Breast epithelium (tissue), 4 donors: ENCODE measurements around the gene SLC2A4. TPM values are rescaled to one million over a fixed set of nuclear protein-coding genes. Genes with fewer than 3 reads are reported as not detected.

ENCODE experiments used
- DNase-seq, 2 donors: peaks; one replicate each; pipeline ENCODE4 v3.0.0-alpha.2; 2019; ENCODE audit warnings: low spot score in 2 of 2
- H3K27ac ChIP-seq, 2 donors: fragments of 200-600 bp; sonication (generic) in 1 of 2; one replicate each; pipeline ENCODE4 v1.5.1; 2016 to 2019; ENCODE audit warnings: mild to moderate bottlenecking in 1 of 2
- H3K27me3 ChIP-seq, 2 donors: fragments of 200-600 bp; sonication (generic) in 1 of 2; one replicate each; pipeline versions ENCODE4 v1.5.1 to v1.6.0; 2017 to 2019; ENCODE audit warnings: control low read depth in 1 of 2, mild to moderate bottlenecking in 1 of 2
- H3K36me3 ChIP-seq: fragments of 200-600 bp; one replicate; pipeline ENCODE4 v1.5.1; 2019
- H3K4me1 ChIP-seq, 2 donors: fragments of 200-600 bp; sonication (generic); one replicate each; pipeline ENCODE4 v1.5.1; 2016 to 2019; ENCODE audit warnings: control low read depth in 1 of 2
- H3K4me3 ChIP-seq, 3 donors: fragments of 200-600 bp; sonication (generic); 1 replicate in 2 of 3; 2 replicates in 1 of 3; pipeline ENCODE4 v1.5.1; 2016 to 2019; ENCODE audit warnings: mild to moderate bottlenecking in 3 of 3, moderate library complexity in 2 of 3
- H3K9me3 ChIP-seq, 2 donors: fragments of 200-600 bp; sonication (generic) in 1 of 2; one replicate each; pipeline ENCODE4 v1.5.1; 2016 to 2019; ENCODE audit warnings: control low read depth in 1 of 2
- POLR2A ChIP-seq: fragments of 450-650 bp; IDR thresholded peaks from one replicate; pipeline ENCODE4 v1.6.1; 2016; ENCODE audit warnings: antibody characterized with exemption, mild to moderate bottlenecking, moderate library complexity
- POLR2AphosphoS5 ChIP-seq, 3 donors: sonication (generic); formaldehyde crosslinking; IDR thresholded peaks; one replicate each; pipeline ENCODE4 v1.6.1; 2017; ENCODE audit warnings: antibody characterized with exemption in 3 of 3
- intact Hi-C: fragments of 100-400 bp; cut with DNase I; formaldehyde crosslinking; loops from one replicate; pipeline ENCODE4 v1.15.1; 2023; ENCODE audit warnings: low total_unique reads
- total RNA-seq, 3 donors: library from RNA; depleted of rRNA; stranded (reverse); fragments of >200 nt; gene quantifications; one replicate each; pipeline ENCODE4 v1.1.0, GENCODE V29; 2016
- TF ChIP-seq, protein P1 (sequence below), 3 donors: fragments of 450-650 bp; IDR thresholded peaks; one replicate each; pipeline ENCODE4 v1.5.1; 2016 to 2017; ENCODE audit warnings: antibody characterized with exemption in 3 of 3, mild to moderate bottlenecking in 3 of 3, moderate library complexity in 3 of 3

SLC2A4 gene
- total RNA-seq, 3 donors from 2014 or later: 2.6 to 32.5 (median 3.5) TPM

DNA sequence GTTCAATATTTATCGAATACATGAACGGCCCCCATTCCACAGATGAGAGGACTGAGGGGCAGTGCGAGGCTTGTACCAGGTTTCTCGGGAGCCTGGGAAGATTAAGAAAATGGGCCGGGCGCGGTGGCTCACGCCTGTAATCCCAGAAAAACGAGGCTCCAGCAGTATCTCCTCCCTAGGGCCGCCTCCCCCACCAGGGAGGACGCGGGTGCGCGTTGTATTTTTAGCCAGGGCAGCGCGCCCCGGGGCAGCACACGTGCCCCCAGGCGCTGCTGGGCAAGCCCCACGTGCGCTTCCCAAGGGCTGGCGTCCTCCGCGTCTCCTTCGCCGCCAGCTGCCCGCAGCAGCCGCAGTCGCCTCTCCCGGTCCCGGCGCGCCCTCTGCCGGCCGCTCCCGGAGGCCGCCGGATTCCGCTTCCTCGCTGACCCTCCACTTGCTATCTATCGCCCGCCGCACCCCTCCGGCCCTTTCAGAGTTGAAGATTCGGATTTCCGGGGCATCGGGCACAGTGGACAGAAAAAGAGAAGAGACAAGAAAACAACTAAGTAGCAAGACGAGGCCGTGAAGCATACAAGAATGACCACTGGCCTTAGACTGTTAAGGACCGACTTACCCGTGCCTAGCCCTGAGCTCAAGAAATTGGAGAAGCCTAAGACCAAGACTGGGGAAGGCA, 14.8 kb downstream of the SLC2A4 start:
- intact Hi-C loops: no loop called here
- Histone ChIP-seq H3K27me3 (no peaks in the 10 kb centered on the region), H3K4me1 (peaks cover 4% of the 10 kb centered on the region in 2 donors), H3K9me3 (no peaks in the 10 kb centered on the region), H3K27ac (peak overlapping the region; percentile 12 to 26), H3K4me3 (peak overlapping the region in 2 of 3 donors; percentile 34 to 54), H3K36me3 (no peaks in the 10 kb centered on the region)
- peak; percentile 63 to 75 for DNase-seq
- peak; percentile 15 to 59 (median 40) for TF ChIP-seq POLR2AphosphoS5 (IDR thresholded peaks at IDR 0.05)
- TF ChIP-seq, protein P1, sequence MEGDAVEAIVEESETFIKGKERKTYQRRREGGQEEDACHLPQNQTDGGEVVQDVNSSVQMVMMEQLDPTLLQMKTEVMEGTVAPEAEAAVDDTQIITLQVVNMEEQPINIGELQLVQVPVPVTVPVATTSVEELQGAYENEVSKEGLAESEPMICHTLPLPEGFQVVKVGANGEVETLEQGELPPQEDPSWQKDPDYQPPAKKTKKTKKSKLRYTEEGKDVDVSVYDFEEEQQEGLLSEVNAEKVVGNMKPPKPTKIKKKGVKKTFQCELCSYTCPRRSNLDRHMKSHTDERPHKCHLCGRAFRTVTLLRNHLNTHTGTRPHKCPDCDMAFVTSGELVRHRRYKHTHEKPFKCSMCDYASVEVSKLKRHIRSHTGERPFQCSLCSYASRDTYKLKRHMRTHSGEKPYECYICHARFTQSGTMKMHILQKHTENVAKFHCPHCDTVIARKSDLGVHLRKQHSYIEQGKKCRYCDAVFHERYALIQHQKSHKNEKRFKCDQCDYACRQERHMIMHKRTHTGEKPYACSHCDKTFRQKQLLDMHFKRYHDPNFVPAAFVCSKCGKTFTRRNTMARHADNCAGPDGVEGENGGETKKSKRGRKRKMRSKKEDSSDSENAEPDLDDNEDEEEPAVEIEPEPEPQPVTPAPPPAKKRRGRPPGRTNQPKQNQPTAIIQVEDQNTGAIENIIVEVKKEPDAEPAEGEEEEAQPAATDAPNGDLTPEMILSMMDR (IDR thresholded peaks at IDR 0.05): peak; percentile 72 to 96 (median 91)
- no peak for TF ChIP-seq POLR2A

DNA sequence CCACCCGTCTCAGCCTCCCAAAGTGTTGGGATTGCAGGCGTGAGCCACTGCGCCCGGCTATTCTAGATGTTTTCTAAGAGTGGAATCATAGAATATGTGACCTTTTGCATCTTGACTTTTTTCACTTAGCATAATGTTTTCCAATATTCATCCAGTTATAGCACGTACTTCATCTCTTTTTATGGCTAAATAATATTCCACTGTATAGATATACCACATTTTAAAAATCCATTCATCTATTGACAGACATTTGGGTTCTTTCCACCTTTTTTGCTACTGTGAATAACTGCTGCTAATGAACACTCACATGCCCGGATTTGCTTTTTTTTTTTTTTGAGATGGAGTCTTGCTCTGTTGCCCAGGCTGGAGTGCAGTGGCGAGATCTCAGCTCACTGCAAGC, 22.7 kb downstream of the SLC2A4 start:
- TF ChIP-seq, protein P1 (IDR thresholded peaks at IDR 0.05): no peak
- no peak for TF ChIP-seq POLR2A
- TF ChIP-seq POLR2AphosphoS5 (IDR thresholded peaks at IDR 0.05): no peak
- Histone ChIP-seq H3K27ac (no peak overlapping the region), H3K4me1 (peaks cover 0 to 5% of the 10 kb centered on the region in 2 donors), H3K36me3 (no peaks in the 10 kb centered on the region), H3K9me3 (no peaks in the 10 kb centered on the region), H3K4me3 (no peak overlapping the region), H3K27me3 (no peaks in the 10 kb centered on the region)
- DNase-seq: no peak
- intact Hi-C loops: no loop called here

DNA sequence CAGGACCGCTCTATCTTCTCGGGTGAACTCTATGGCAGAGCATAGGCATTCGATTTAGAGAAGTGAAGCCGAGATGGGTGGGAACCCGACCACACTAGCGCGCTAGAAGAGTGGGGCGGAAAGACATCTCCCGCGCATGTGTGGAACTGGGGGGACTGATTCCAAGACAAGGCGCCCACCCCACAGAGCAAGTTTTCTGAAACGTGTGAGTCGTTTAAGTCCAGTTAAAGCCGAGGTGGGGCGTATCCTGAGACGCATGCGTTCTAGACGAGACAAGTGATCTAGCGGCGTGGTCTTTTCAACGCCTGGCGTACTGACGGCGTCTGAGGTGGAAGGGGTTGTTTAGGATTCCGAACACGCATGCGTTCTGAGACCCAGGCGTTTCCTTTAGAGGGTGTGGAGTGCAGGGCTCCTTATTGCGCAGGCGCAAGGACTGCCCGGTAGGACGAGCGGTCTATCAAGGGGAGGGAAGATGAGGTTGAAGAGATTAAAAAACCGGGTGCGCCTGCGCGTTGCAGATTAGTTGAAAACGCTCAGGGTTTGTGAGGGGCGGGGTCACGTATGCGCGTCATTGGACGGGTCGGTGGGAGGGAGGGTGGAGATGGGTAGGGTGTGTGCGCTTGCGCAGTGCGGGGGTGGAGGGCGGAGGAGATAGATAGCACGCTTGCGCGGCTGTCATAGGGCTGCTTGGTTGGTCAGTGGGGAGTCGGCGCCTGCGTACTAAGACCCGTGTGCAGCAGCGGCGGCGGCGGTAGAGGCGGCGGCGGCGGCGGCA, 25.6 kb downstream of the SLC2A4 start, which contains the start of gene EIF5A:
TSS of gene EIF5A (plus strand) at position 718 of the 775 bp plus-strand sequence. CDS start 2,008 bp downstream, outside the sequence.
- peaks cover 5 to 19% of the 10 kb centered on the region in 2 donors for H3K4me1 ChIP-seq
- intact Hi-C loops: loop anchor here (2.0 to 5.0 kb wide), 2 partner anchors 44 to 250 kb away; partner anchors contain the start of genes CLDN7 and TNFSF13
- H3K4me3 ChIP-seq: peak within 1 kb of the TSS; percentile 81 to 98 (median 98)
- no peaks in the 10 kb centered on the region for H3K36me3 ChIP-seq
- peak; percentile 72 to 87 (median 78) for TF ChIP-seq POLR2AphosphoS5 (IDR thresholded peaks at IDR 0.05)
- peak; percentile 64 for TF ChIP-seq POLR2A
- TF ChIP-seq, protein P1 (IDR thresholded peaks at IDR 0.05): no peak
- DNase-seq: peak; percentile 99 to 100
- no peaks in the 10 kb centered on the region for H3K27me3 ChIP-seq
- peak within 1 kb of the TSS; percentile 98 to 99 for H3K27ac ChIP-seq
- H3K9me3 ChIP-seq: no peaks in the 10 kb centered on the region

DNA sequence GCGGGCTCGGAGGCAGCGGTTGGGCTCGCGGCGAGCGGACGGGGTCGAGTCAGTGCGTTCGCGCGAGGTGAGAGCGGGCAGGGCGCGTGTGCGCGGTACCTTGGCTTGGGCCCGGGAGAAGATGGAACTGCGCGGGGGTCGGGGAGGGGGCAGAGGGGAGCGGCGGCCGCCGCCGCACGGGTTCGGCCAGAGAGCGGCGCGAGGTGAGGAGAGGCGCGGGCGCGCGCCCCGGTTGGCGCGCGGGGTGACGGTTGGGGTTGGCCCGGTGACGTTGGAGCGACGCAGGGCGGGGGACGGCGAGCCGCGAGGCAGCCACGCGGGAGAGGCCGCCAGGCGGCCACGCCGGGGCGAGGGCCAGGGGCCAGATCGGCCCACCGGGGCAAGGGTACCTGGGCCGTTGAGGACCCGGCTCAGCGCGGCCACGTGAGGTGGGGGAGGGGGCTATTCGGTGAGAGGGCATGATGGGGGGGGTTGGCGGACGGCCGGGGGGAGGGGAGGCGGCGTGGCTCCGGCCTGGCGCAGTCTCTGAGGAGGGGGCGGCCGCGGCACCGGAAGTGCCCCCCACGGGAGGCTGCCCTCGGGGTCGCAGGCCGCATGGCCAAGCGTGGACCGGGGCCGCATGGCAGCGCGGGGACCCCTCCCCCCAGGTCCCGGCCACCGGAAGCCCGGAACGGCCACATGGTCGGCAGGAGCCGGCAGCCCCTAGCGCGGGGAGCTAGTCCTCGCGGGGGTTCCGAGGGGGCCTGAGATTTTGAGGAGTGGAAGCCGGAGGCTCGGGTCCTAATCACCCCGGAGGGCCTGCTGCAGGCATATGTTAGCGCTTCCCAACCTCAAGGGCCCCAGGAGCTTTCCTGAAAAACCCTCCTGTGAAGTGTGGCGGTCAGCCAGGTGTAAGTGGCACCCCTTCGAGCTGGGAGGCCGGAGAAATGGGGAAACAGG, 26.4 kb downstream of the SLC2A4 start:
- peak in 1 of 2 donors; percentile 41 for DNase-seq
- Histone ChIP-seq H3K27me3 (no peaks in the 10 kb centered on the region), H3K36me3 (no peaks in the 10 kb centered on the region), H3K4me1 (peaks cover 5 to 19% of the 10 kb centered on the region in 2 donors), H3K9me3 (no peaks in the 10 kb centered on the region), H3K4me3 (peak overlapping the region; percentile 81 to 98 (median 98)), H3K27ac (peak overlapping the region; percentile 98 to 99)
- intact Hi-C loops: loop anchor here (2.0 to 5.0 kb wide), 2 partner anchors 45 to 249 kb away; partner anchors contain the start of genes CLDN7 and TNFSF13
- no peak for TF ChIP-seq POLR2A
- TF ChIP-seq POLR2AphosphoS5 (IDR thresholded peaks at IDR 0.05): peak in 1 of 3 donors; percentile 7
- TF ChIP-seq, protein P1 (IDR thresholded peaks at IDR 0.05): peak in 1 of 3 donors; percentile 10
